Gastroesophageal sphincter (tissue), 4 donors: Measurements from ENCODE around the gene ADGRB2. TPM values are rescaled to one million over a fixed set of nuclear protein-coding genes. Genes with fewer than 3 reads are reported as not detected.

ENCODE experiments used
- ATAC-seq: fragments of 150-250 bp; one replicate; pipeline ENCODE4 v1.9.1; 2016; ENCODE audit warnings: mild to moderate bottlenecking, moderate library complexity
- H3K27ac ChIP-seq, 4 donors: fragments of 200-600 bp; sonication (generic) in 3 of 4; 1 replicate in 3 of 4; 2 replicates in 1 of 4; pipeline ENCODE4 v1.5.1; 2016 to 2019
- H3K27me3 ChIP-seq: fragments of 200-600 bp; sonication (generic); one replicate; pipeline ENCODE4 v1.5.1; 2019
- H3K36me3 ChIP-seq, 2 donors: fragments of 200-600 bp; sonication (generic); one replicate each; pipeline ENCODE4 v1.5.1; 2019; ENCODE audit warnings: control low read depth in 1 of 2
- H3K4me1 ChIP-seq, 3 donors: fragments of 200-600 bp; sonication (generic); 1 replicate in 2 of 3; 2 replicates in 1 of 3; pipeline ENCODE4 v1.5.1; 2016 to 2019; ENCODE audit warnings: control low read depth in 2 of 3
- H3K4me3 ChIP-seq, 2 donors: fragments of 200-600 bp; sonication (generic); one replicate each; pipeline ENCODE4 v1.5.1; 2019; ENCODE audit warnings: mild to moderate bottlenecking in 1 of 2, moderate library complexity in 1 of 2
- H3K9me3 ChIP-seq, 3 donors: fragments of 200-600 bp; sonication (generic); one replicate each; pipeline ENCODE4 v1.5.1; 2017 to 2019; ENCODE audit warnings: control low read depth in 2 of 3
- EP300 ChIP-seq: sonication (generic); formaldehyde crosslinking; IDR thresholded peaks from one replicate; pipeline ENCODE4 v1.6.1; 2017; ENCODE audit warnings: antibody characterized with exemption, mild to moderate bottlenecking
- POLR2A ChIP-seq, 2 donors: fragments of 450-650 bp; IDR thresholded peaks; one replicate each; pipeline ENCODE4 v1.6.1; 2017; ENCODE audit warnings: antibody characterized with exemption in 2 of 2, mild to moderate bottlenecking in 2 of 2, moderate library complexity in 1 of 2
- POLR2AphosphoS5 ChIP-seq: sonication (generic); formaldehyde crosslinking; IDR thresholded peaks from one replicate; pipeline ENCODE4 v1.6.1; 2017; ENCODE audit warnings: antibody characterized with exemption
- WGBS, 2 donors: methylation state at CpG; one replicate each; pipeline ENCODE4 v1.1.5; 2018; ENCODE audit warnings: low coverage in 1 of 2; 5-methylcytosine and 5-hydroxymethylcytosine counted together
- total RNA-seq, 4 donors: library from RNA; depleted of rRNA; stranded (reverse); fragments of >200 nt; gene quantifications; one replicate each; pipeline ENCODE4 v1.1.0, GENCODE V29; 2016
- TF ChIP-seq, protein P1 (sequence below), 4 experiments: fragments of 200-600 bp in 2 of 4; fragments of 450-650 bp in 2 of 4; sonication (generic) in 1 of 4; IDR thresholded peaks; one replicate each; pipeline ENCODE4 v1.5.1; 2017 to 2019; ENCODE audit warnings: antibody characterized with exemption in 4 of 4, mild to moderate bottlenecking in 2 of 4, moderate library complexity in 2 of 4

ADGRB2 gene
- total RNA-seq, 4 donors from 2014 or later = 1.7 to 6.0 (median 3.2) TPM

DNA sequence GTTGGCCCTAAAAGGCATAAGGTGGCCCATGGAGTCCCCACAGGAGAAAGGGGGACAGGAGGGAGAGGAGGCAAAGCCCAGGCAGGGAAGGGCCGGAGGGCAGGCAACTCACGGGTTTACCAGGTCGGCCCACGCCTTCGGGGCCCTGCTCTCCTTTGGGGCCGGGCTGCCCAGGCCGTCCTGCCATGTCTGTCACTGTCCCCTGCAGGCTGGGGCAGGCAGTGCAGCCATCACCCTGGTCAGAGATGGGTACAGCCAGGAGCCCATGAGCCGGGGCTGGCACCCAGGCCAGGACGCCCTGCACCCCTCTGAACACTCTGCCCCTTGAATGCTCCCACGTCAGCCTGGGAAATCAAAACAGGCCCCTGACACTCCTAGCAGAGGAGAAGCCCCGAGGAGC, 80.1 kb downstream of the ADGRB2 start:
- peaks cover 0 to 67% of the 10 kb centered on the region in 2 donors for H3K36me3 ChIP-seq
- H3K4me1 ChIP-seq = peaks cover 0 to 44% (median 3%) of the 10 kb centered on the region in 3 donors
- no peaks in the 10 kb centered on the region for H3K27me3 ChIP-seq
- ATAC-seq = no peak
- no peak for TF ChIP-seq POLR2AphosphoS5
- TF ChIP-seq, protein P1, sequence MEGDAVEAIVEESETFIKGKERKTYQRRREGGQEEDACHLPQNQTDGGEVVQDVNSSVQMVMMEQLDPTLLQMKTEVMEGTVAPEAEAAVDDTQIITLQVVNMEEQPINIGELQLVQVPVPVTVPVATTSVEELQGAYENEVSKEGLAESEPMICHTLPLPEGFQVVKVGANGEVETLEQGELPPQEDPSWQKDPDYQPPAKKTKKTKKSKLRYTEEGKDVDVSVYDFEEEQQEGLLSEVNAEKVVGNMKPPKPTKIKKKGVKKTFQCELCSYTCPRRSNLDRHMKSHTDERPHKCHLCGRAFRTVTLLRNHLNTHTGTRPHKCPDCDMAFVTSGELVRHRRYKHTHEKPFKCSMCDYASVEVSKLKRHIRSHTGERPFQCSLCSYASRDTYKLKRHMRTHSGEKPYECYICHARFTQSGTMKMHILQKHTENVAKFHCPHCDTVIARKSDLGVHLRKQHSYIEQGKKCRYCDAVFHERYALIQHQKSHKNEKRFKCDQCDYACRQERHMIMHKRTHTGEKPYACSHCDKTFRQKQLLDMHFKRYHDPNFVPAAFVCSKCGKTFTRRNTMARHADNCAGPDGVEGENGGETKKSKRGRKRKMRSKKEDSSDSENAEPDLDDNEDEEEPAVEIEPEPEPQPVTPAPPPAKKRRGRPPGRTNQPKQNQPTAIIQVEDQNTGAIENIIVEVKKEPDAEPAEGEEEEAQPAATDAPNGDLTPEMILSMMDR (IDR thresholded peaks at IDR 0.05) = peak in 1 of 4 experiments; percentile 26
- H3K27ac ChIP-seq = no peak overlapping the region
- WGBS, 2 donors = 63 to 100% methylated on average over 1 of the region's 11 CpGs
- no peaks in the 10 kb centered on the region for H3K9me3 ChIP-seq
- no peak overlapping the region for H3K4me3 ChIP-seq

DNA sequence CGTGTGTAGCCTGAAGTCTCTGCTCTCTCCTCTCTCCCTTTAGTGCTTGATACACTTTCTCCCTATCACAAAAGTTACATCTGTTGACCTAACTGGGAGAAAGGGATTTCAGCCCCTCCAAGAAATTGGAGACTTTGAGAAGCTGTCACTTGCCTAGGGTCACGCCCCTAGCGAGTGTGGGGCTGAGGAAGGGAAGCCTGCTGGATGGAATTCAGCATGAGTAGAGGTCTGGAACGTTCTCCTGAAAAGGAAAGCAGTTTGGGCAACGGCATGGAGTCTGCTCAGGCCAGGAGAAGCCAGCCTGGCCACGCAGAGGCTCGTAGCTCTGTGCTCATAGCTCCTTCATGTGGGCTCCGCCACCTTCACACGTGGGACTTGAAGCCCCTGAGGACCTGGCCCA, 82.7 kb downstream of the ADGRB2 start:
- ATAC-seq = no peak
- H3K27ac ChIP-seq = peak overlapping the region in 1 of 4 donors; percentile 15
- no peak for TF ChIP-seq POLR2A (IDR thresholded peaks at IDR 0.05)
- TF ChIP-seq, protein P1 (IDR thresholded peaks at IDR 0.05) = no peak
- TF ChIP-seq EP300 = no peak
- no peak for TF ChIP-seq POLR2AphosphoS5
- peaks cover 0 to 18% (median 0%) of the 10 kb centered on the region in 3 donors for H3K4me1 ChIP-seq
- H3K9me3 ChIP-seq = no peaks in the 10 kb centered on the region
- H3K4me3 ChIP-seq = no peak overlapping the region
- H3K27me3 ChIP-seq = no peaks in the 10 kb centered on the region
- WGBS, 2 donors = 49 to 63% methylated on average over 6 of the region's 9 CpGs
- peaks cover 0 to 74% of the 10 kb centered on the region in 2 donors for H3K36me3 ChIP-seq

DNA sequence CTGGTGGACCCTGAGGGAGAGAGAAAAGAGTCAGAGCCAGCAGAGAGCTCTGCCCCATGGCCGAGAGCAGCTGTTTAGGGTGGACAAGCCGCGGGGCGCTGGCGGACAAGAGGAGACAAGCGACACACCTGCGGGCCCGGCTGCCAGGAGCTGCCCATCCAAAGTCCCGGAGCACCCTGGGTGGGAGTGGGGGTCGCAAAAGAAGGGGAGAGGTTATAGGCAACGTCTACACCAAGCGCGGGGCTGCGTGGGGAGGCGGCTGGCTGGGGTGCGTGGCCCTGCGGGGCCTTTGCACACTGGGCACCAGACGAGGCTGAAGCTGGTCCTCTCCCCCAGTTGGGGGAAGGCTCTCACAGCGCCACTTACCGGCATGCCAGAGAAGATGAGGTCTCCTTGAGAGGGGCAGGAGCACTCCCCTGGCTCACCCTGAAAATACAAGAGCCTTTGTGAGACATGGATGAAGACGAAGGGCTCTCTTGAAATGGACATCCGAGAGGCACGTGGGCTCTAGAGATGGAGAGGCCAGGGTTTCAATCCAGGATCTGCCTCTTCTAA, 84.4 kb downstream of the ADGRB2 start:
- Histone ChIP-seq H3K4me3 (no peak overlapping the region), H3K4me1 (peaks cover 0 to 26% (median 4%) of the 10 kb centered on the region in 3 donors), H3K36me3 (peaks cover 0 to 57% of the 10 kb centered on the region in 2 donors), H3K9me3 (no peaks in the 10 kb centered on the region), H3K27me3 (no peaks in the 10 kb centered on the region), H3K27ac (no peak overlapping the region)
- TF ChIP-seq EP300 (no peak), POLR2AphosphoS5 (no peak), POLR2A (IDR thresholded peaks at IDR 0.05) (no peak)
- TF ChIP-seq, protein P1 (IDR thresholded peaks at IDR 0.05) = no peak
- WGBS, 2 donors = 71% methylated on average over 9 of the region's 23 CpGs; no CpG with 5 or more reads in 1 of the 2 donors
- no peak for ATAC-seq

DNA sequence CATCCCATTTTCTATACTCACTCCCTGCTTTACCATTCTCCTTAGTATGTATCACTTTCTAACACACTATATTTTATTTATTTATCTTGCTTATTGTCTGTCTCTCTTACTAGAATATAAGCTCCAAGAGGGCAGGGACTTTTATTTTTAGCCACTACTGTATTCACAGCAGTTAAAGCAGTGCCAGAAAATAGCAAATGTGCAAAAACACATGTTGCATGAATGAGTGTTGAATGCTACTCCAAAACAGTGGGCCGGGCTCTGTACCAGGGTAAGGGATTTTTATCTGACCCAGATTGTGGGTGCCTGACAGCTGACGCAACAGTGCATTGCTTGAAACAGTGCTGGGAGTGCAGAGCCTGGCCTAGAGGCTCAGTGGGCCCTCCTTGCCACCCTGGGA, 85.0 kb downstream of the ADGRB2 start:
- H3K36me3 ChIP-seq = peaks cover 0 to 50% of the 10 kb centered on the region in 2 donors
- no peaks in the 10 kb centered on the region for H3K9me3 ChIP-seq
- no peak overlapping the region for H3K27ac ChIP-seq
- no peak overlapping the region for H3K4me3 ChIP-seq
- no peak for ATAC-seq
- 43% methylated on average over 2 of the region's 2 CpGs; no CpG with 5 or more reads in 1 of the 2 donors for WGBS, 2 donors
- H3K4me1 ChIP-seq = peaks cover 0 to 32% (median 4%) of the 10 kb centered on the region in 3 donors
- no peaks in the 10 kb centered on the region for H3K27me3 ChIP-seq
- TF ChIP-seq EP300 (no peak), POLR2A (IDR thresholded peaks at IDR 0.05) (no peak), POLR2AphosphoS5 (no peak)
- TF ChIP-seq, protein P1 (IDR thresholded peaks at IDR 0.05) = no peak

DNA sequence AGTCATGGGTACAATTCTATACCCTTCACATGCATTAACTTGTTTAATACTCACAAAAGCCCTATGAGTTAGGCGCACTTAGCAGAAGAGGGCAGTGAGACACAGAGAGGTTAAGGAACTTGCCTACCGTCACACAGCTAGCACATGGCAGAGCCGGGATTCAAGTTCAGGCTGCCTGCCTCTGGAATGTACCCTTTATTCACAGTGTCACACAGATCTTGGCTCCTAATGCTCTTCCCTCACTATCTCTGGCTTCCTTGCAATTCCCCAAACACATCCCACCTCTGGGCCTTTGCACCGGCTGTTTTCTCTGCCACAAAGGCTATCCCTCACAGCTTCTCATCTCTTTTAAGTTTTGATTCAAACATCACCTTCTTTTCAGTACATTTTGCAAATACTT, 85.5 kb downstream of the ADGRB2 start:
- no peak for ATAC-seq
- WGBS, 2 donors = 85 to 93% methylated on average over 4 of the region's 4 CpGs
- Histone ChIP-seq H3K27me3 (no peaks in the 10 kb centered on the region), H3K9me3 (no peaks in the 10 kb centered on the region), H3K4me1 (peaks cover 0 to 36% (median 4%) of the 10 kb centered on the region in 3 donors), H3K4me3 (no peak overlapping the region), H3K27ac (no peak overlapping the region), H3K36me3 (peaks cover 0 to 46% of the 10 kb centered on the region in 2 donors)
- TF ChIP-seq POLR2AphosphoS5 (no peak), POLR2A (IDR thresholded peaks at IDR 0.05) (no peak), EP300 (no peak)
- TF ChIP-seq, protein P1 (IDR thresholded peaks at IDR 0.05) = no peak
